Body of pancreas (tissue), 4 donors: ENCODE measurements around the gene CAMK2D. TPM values are rescaled to one million over a fixed set of nuclear protein-coding genes. Genes with fewer than 3 reads are reported as not detected.

Experiments
- ATAC-seq: fragments of 150-250 bp; one replicate; pipeline ENCODE4 v1.9.1; 2016
- DNase-seq, 4 donors: peaks; one replicate each; pipeline ENCODE4 v3.0.0-alpha.2; 2019
- H3K27ac ChIP-seq, 4 donors: fragments of 200-600 bp; sonication (generic); 1 replicate in 3 of 4; 2 replicates in 1 of 4; pipeline versions ENCODE4 v1.5.1 to v1.6.1; 2016 to 2019; ENCODE audit warnings: mild to moderate bottlenecking in 1 of 4, mixed read lengths in 1 of 4, moderate library complexity in 1 of 4
- H3K27me3 ChIP-seq, 2 donors: fragments of 200-600 bp; sonication (generic); one replicate each; pipeline ENCODE4 v1.6.0; 2016; ENCODE audit warnings: mild to moderate bottlenecking in 1 of 2
- H3K36me3 ChIP-seq, 2 donors: fragments of 200-600 bp; sonication (generic); replicated peaks in 1 of 2; 2 replicates each; pipeline ENCODE4 v1.5.1; 2016; ENCODE audit warnings: low read depth in 2 of 2; ENCODE audit not compliant: insufficient read depth in 1 of 2
- H3K4me1 ChIP-seq: fragments of 200-600 bp; sonication (generic); one replicate; pipeline ENCODE4 v1.6.0; 2016
- H3K4me3 ChIP-seq, 2 donors: fragments of 200-600 bp; sonication (generic); 1 replicate in 1 of 2; 2 replicates in 1 of 2; pipeline ENCODE4 v1.5.1; 2016 to 2019
- H3K9me3 ChIP-seq, 3 donors: fragments of 200-600 bp; sonication (generic); 1 replicate in 2 of 3; 2 replicates in 1 of 3; pipeline ENCODE4 v1.5.1; 2016
- CTCF ChIP-seq, 7 experiments: fragments of 450-650 bp in 4 of 7; fragments of 200-600 bp in 3 of 7; sonication (generic) in 3 of 7; IDR thresholded peaks; one replicate each; pipeline ENCODE4 v1.5.1; 2016 to 2019; ENCODE audit warnings: antibody characterized with exemption in 7 of 7
- POLR2A ChIP-seq, 3 donors: fragments of 450-650 bp; IDR thresholded peaks; one replicate each; pipeline ENCODE4 v1.6.1; 2016; ENCODE audit warnings: antibody characterized with exemption in 3 of 3, mild to moderate bottlenecking in 2 of 3
- WGBS, 2 donors: methylation state at CpG; one replicate each; pipeline ENCODE4 v1.1.5; 2017; 5-methylcytosine and 5-hydroxymethylcytosine counted together
- intact Hi-C: fragments of 100-400 bp; cut with DNase I; formaldehyde crosslinking; loops from one replicate; pipeline ENCODE4 v1.15.1; 2023
- total RNA-seq, 2 donors: library from RNA; depleted of rRNA; stranded (reverse); fragments of >200 nt; gene quantifications; one replicate each; pipeline ENCODE4 v1.1.0, GENCODE V29; 2016

The CAMK2D gene
- total RNA-seq, 2 donors from 2014 or later: 25.7 to 29.3 TPM

GRCh38 chr4:113452152-113452551 is 309.4 kb downstream of the CAMK2D start:
- H3K9me3 ChIP-seq: no peaks in the 10 kb centered on the region
- DNase-seq: no peak
- no peak for ATAC-seq
- no peaks in the 10 kb centered on the region for H3K27me3 ChIP-seq
- H3K4me3 ChIP-seq: no peak overlapping the region
- no peaks in the 10 kb centered on the region for H3K4me1 ChIP-seq
- no peak for TF ChIP-seq CTCF (IDR thresholded peaks at IDR 0.05)
- TF ChIP-seq POLR2A (IDR thresholded peaks at IDR 0.05): no peak
- no peaks in the 10 kb centered on the region for H3K36me3 ChIP-seq
- no peak overlapping the region for H3K27ac ChIP-seq
- WGBS, 2 donors: 90 to 93% methylated on average over 1 of the region's 1 CpG
- intact Hi-C loops: no loop called here

- H3K27me3 ChIP-seq: no peaks in the 10 kb centered on the region
- no peak overlapping the region for H3K27ac ChIP-seq
- ATAC-seq (no peak), DNase-seq (no peak)
- H3K4me3 ChIP-seq: no peak overlapping the region
- H3K9me3 ChIP-seq: no peaks in the 10 kb centered on the region
- WGBS, 2 donors: 94 to 96% methylated on average over 5 of the region's 5 CpGs
- intact Hi-C loops: no loop called here
- TF ChIP-seq CTCF (IDR thresholded peaks at IDR 0.05): no peak
- TF ChIP-seq POLR2A (IDR thresholded peaks at IDR 0.05): no peak
- no peaks in the 10 kb centered on the region for H3K4me1 ChIP-seq
- H3K36me3 ChIP-seq: no peaks in the 10 kb centered on the region
Observed at GRCh38 chr4:113450295-113451080, 311.1 kb downstream of the CAMK2D start.

- Histone ChIP-seq H3K27me3 (no peaks in the 10 kb centered on the region), H3K27ac (no peak overlapping the region), H3K4me1 (no peaks in the 10 kb centered on the region), H3K4me3 (no peak overlapping the region), H3K36me3 (no peaks in the 10 kb centered on the region), H3K9me3 (no peaks in the 10 kb centered on the region)
- TF ChIP-seq POLR2A (IDR thresholded peaks at IDR 0.05): no peak
- TF ChIP-seq CTCF (IDR thresholded peaks at IDR 0.05): no peak
- 26 to 62% methylated on average over 1 of the region's 1 CpG for WGBS, 2 donors
- no peak for ATAC-seq
- no peak for DNase-seq
- intact Hi-C loops: no loop called here
Observed at GRCh38 chr4:113449410-113449974, 312.0 kb downstream of the CAMK2D start.

- H3K36me3 ChIP-seq: no peaks in the 10 kb centered on the region
- WGBS, 2 donors: 64 to 71% methylated on average over 4 of the region's 4 CpGs
- no peak overlapping the region for H3K27ac ChIP-seq
- H3K4me1 ChIP-seq: no peaks in the 10 kb centered on the region
- TF ChIP-seq CTCF (IDR thresholded peaks at IDR 0.05) (no peak), POLR2A (IDR thresholded peaks at IDR 0.05) (no peak)
- H3K9me3 ChIP-seq: no peaks in the 10 kb centered on the region
- H3K27me3 ChIP-seq: no peaks in the 10 kb centered on the region
- no peak overlapping the region for H3K4me3 ChIP-seq
- intact Hi-C loops: no loop called here
- ATAC-seq (no peak), DNase-seq (peak in 1 of 4 donors; percentile 13)
Observed at GRCh38 chr4:113447769-113448168, 313.8 kb downstream of the CAMK2D start.

GRCh38 chr4:113447061-113447460 is 314.5 kb downstream of the CAMK2D start:
- Histone ChIP-seq H3K27me3 (no peaks in the 10 kb centered on the region), H3K36me3 (no peaks in the 10 kb centered on the region), H3K27ac (no peak overlapping the region), H3K9me3 (no peaks in the 10 kb centered on the region), H3K4me1 (no peaks in the 10 kb centered on the region), H3K4me3 (no peak overlapping the region)
- TF ChIP-seq POLR2A (IDR thresholded peaks at IDR 0.05) (no peak), CTCF (IDR thresholded peaks at IDR 0.05) (no peak)
- ATAC-seq (no peak), DNase-seq (no peak)
- 86 to 92% methylated on average over 3 of the region's 3 CpGs for WGBS, 2 donors
- intact Hi-C loops: no loop called here
